PC-9 (cell line): ENCODE measurements around the gene STK17A.

Experiments used
- EZH2 ChIP-seq: fragments of 200-600 bp; sonication (generic); IDR thresholded peaks from 2 replicates; pipeline ENCODE4 v1.8.0; 2017; ENCODE audit warnings: antibody characterized with exemption, low read depth
- TF ChIP-seq, protein P1 (sequence below): fragments of 200-600 bp; sonication (generic); conservative IDR thresholded peaks from 2 replicates; pipeline ENCODE4 v1.6.1; 2017; ENCODE audit warnings: mixed run types, antibody characterized with exemption, mild to moderate bottlenecking, moderate library complexity

- TF ChIP-seq, protein P1, sequence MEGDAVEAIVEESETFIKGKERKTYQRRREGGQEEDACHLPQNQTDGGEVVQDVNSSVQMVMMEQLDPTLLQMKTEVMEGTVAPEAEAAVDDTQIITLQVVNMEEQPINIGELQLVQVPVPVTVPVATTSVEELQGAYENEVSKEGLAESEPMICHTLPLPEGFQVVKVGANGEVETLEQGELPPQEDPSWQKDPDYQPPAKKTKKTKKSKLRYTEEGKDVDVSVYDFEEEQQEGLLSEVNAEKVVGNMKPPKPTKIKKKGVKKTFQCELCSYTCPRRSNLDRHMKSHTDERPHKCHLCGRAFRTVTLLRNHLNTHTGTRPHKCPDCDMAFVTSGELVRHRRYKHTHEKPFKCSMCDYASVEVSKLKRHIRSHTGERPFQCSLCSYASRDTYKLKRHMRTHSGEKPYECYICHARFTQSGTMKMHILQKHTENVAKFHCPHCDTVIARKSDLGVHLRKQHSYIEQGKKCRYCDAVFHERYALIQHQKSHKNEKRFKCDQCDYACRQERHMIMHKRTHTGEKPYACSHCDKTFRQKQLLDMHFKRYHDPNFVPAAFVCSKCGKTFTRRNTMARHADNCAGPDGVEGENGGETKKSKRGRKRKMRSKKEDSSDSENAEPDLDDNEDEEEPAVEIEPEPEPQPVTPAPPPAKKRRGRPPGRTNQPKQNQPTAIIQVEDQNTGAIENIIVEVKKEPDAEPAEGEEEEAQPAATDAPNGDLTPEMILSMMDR: no peak
- no peak for TF ChIP-seq EZH2
Observed at GRCh38 chr7:43612128-43612527, 29.2 kb downstream of the STK17A start.
